22Rv1 (cell line): Measurements from ENCODE around the gene FNDC8.
A peak's percentile ranks its signal among the peaks of the same experiment; 100 is the strongest.
"Not testable (repeated sequence)": the region's sequence is repeated elsewhere in the genome, so short reads cannot be mapped to it uniquely, and the experiment has no call there.

Source experiments
- H3K27ac ChIP-seq: fragments of 450-650 bp; 2 replicates; pipeline ENCODE4 v1.5.1; 2017
- ZFX ChIP-seq: fragments of 450-650 bp; IDR thresholded peaks from 2 replicates; pipeline ENCODE4 v1.6.1; 2017; ENCODE audit warnings: antibody characterized with exemption, borderline replicate concordance
- TF ChIP-seq, protein P1 (sequence below): fragments of 450-650 bp; IDR thresholded peaks from 2 replicates; pipeline ENCODE4 v1.5.1; 2017; ENCODE audit warnings: mild to moderate bottlenecking

The FNDC8 gene

DNA sequence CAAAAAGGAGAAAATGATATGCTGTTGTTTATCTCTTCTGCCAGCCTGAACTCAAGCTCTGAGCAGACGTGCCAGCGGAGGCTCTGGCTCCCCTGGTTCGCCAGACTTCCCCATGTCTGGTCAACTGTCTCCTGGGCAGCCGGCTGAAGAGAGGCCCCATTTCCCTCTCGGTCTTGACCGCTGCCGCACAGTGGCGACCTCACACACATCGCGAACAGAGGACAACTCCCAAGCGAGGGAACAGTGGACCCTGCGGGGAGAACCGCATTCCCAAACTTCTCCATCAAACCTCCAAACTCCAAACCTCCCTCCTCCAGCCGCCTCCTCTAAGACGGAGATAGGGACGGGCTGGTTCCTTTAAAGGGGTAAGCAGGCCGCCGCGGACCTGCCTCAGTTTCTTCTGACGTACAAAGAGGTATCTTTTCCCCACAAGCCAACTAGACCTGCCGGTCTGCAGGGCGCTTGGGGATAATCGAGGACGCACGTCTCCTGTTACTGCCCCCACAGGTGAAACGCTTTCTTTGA lies 33.0 kb upstream of the FNDC8 start:
- TF ChIP-seq ZFX = no peak
- H3K27ac ChIP-seq = peak overlapping the region; percentile 86

DNA sequence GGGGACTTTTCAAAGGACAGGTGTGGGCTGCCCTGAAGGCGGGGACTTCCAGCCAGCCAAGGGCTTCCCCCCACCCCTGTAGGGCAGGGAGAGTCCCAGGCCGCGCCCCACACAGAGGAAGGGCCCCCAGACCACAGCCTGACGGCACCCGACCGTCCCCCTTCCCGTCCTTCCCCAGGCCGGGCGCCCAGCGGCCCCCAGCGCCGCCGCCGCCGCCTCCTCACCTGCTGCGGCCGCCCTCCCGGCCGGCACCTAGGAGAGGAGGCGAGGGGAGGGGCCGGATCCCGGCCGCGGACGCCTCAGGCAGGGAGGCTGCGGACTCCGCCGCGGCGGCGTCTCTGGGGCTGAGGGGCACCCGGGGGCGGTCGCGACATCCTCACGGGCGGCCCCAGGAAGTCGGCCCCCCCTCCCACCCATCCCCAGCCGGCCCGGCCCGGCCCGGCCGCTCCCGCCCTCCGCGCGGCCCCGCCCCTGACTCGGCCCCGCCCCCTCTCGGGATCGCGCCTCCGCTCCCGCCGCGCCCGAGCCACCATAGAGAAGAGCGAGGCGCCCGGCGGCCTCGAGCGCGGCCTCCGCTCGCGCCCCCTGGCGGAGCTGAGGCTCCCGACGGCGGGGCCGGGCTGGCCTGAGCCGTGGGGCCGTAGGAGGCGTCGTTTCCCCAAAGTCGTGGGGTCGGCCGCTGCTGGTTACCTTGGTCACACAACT lies 32.4 kb upstream of the FNDC8 start:
- H3K27ac ChIP-seq = peak overlapping the region; percentile 86
- TF ChIP-seq ZFX = no peak
- TF ChIP-seq, protein P1, sequence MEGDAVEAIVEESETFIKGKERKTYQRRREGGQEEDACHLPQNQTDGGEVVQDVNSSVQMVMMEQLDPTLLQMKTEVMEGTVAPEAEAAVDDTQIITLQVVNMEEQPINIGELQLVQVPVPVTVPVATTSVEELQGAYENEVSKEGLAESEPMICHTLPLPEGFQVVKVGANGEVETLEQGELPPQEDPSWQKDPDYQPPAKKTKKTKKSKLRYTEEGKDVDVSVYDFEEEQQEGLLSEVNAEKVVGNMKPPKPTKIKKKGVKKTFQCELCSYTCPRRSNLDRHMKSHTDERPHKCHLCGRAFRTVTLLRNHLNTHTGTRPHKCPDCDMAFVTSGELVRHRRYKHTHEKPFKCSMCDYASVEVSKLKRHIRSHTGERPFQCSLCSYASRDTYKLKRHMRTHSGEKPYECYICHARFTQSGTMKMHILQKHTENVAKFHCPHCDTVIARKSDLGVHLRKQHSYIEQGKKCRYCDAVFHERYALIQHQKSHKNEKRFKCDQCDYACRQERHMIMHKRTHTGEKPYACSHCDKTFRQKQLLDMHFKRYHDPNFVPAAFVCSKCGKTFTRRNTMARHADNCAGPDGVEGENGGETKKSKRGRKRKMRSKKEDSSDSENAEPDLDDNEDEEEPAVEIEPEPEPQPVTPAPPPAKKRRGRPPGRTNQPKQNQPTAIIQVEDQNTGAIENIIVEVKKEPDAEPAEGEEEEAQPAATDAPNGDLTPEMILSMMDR = peak; percentile 93

DNA sequence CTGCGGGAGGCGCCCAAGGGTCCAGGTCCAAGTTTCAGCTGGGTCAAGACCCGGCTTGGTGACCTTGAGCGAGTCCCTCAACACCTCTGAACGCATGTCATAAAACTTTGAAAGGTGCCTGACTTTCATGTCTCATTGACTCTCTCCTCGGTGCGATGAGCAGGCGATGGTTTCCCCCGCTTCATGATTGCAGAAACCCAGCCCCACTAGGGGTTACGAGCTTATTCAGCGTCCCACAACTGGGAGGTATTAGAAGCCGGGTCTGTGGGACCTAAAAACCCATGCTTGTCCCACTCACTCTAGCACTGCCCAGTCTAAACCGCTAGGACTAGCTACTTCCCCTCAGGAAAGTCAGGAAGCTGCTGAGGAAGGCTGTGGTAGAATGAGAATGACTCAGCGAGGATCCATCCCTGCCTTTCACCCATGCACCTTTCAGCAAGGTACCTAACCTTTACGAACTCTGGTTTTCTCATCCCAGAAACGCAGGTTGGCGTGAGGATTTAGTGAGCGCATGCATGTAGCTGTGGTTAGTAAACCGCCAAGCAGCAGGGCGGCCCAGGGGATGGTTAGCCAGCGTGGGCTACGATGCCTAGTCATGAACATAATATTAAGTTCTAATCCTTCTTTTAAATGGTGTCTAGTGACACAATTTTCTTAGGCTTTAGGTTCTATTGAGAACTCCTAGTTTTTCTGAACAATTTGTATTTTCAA lies 31.7 kb upstream of the FNDC8 start:
- H3K27ac ChIP-seq = peak overlapping the region; percentile 86; the same call in 1 of the 2 replicates
- TF ChIP-seq, protein P1 = peak; percentile 73
- TF ChIP-seq ZFX = no peak

DNA sequence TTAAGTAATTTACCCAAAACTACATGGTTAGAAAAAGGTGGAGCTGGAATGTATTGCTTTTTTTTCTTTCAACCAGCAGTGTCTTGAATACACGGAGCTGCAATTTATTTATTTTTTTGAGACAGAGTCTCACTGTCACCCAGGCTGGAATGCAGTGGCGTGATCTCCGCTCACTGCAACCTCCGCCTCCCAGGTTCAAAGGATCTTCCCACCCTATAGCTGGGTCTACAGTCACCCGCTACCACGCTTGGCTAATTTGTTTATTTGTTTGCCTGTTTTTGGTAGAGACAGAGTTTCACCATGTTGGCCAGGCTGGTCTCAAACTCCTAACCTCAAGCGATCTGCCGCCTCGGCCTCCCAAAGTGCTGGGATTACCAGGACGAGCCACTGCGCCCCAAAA lies 30.7 kb upstream of the FNDC8 start:
- not testable (repeated sequence) for H3K27ac ChIP-seq

DNA sequence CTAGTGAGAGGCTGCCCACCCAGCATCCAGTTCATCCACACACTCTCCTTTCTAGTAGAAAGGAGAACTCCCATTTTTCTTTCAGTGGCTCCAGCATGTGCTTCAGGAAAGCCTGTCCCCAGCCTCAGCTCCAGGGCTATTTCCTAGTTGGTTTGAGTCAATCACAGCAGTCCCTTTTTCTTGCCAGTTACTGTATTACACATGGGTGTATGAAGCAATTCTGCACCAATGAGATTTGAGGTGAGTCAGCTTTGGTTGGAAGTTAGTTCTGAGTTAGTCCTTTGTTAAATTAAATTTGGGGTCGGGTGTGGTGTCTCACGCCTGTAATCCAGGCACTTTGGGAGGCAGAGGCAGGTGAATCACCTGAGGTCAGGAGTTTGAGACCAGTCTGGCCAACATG lies 26.5 kb upstream of the FNDC8 start:
- TF ChIP-seq ZFX = no peak
- TF ChIP-seq, protein P1 = no peak
- H3K27ac ChIP-seq = no peak overlapping the region

DNA sequence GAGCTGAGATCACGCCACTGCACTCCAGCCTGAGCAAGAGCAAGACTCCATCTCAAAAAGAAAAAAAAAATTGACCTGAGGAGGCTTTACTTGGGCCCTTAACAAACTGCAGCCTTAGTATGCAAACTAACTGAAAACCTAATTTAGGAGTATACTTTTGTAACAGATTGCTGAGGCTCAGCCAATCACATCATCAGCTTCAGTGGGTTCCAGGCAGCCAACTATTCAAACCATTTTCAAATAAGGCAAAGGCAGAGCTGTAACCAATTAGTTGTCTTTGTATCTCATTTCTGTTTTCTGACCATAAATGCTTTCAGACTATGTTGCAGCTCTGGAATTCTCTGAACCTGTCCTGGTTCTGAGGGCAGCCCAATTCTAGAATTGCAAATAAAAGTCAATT lies 25.7 kb upstream of the FNDC8 start:
- no peak overlapping the region for H3K27ac ChIP-seq
- no peak for TF ChIP-seq ZFX
- TF ChIP-seq, protein P1 = no peak

DNA sequence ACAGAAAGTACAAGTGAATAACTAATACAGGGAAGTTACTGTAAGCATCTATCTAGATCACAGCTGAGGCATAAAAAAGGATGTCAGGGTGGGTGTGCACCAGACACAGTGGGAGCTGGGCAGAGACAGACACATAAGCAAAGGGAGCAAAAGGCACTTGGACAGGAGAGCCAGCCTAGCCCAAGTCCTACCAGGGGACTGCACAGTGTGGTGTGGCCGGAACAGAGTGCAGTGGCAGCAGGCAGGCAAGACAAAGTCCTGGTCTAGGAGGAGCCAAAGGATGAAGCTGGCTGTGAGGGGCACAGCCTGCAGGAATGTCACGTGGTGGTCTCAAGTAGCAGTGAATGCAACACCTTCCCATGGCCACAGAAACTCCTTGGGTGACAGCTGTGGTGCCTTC lies 23.6 kb upstream of the FNDC8 start:
- no peak for TF ChIP-seq ZFX
- TF ChIP-seq, protein P1 = no peak
- no peak overlapping the region for H3K27ac ChIP-seq

DNA sequence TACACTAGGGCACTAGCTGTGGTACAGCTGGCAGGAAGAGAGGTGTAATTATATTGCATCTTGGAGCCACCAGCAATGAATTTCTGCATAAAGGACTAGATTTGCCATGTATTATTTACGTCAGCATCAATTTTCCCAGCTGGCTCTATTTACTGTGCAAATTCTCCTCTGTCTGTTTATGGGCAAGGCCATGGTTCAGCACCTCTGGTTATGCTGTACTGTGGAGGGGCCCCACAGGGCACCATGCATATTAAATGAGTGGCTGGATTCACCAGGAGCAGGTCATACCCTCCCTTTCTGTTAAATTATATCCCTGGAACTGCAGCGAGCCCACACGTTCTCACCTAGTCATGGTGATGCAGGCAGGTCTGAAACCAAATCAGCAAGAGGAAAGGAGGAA lies 21.5 kb upstream of the FNDC8 start:
- H3K27ac ChIP-seq = no peak overlapping the region
- TF ChIP-seq, protein P1 = no peak
- no peak for TF ChIP-seq ZFX
